ENCODE data around the gene FEM1B.
A peak's percentile ranks its signal among the peaks of the same experiment; 100 is the strongest.

Gene FEM1B

DNA sequence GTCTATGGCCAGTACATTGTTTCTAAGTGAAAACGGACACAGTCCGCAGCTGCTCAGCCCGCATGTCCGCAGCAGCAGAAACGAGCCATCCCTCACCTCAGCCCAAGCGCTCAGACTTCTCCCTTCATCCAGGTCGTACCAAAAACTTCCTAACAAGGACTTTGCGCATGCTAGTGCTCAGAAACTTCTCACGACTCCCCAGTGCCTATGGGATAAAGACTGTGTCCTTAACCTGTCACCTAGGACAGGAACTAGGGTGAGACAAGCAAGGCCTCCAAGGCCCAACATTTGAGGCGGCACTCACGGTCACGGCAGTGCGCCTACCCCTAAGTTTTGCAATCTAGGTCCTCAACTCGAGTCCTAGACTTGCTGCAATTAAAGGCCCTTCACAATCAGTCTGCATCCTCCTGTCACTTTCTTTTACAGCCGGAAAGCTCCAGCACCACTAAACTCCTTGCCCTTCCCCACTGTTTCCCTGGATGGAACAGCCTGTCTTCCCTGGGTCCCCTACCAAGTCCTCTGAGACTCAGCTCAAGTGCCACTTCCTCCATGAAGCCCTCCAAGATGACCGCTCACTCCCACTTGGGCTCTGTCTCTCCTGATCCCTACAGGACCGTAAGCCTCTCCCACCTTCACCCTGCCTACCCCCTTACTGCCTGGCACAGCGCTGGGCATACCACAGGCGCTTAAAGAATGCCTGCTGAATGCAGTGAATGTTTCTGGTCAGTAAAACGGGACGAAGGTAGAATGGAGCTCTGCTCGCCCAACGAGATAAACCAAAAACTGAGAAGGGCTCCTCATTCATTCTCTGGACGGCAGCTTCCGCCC is 49.2 kb upstream of the FEM1B start (continued):
- TF ChIP-seq, protein P1, sequence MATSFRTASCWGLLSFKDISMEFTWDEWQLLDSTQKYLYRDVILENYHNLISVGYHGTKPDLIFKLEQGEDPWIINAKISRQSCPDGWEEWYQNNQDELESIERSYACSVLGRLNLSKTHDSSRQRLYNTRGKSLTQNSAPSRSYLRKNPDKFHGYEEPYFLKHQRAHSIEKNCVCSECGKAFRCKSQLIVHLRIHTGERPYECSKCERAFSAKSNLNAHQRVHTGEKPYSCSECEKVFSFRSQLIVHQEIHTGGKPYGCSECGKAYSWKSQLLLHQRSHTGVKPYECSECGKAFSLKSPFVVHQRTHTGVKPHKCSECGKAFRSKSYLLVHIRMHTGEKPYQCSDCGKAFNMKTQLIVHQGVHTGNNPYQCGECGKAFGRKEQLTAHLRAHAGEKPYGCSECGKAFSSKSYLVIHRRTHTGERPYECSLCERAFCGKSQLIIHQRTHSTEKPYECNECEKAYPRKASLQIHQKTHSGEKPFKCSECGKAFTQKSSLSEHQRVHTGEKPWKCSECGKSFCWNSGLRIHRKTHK (tag by site-specific recombination; IDR thresholded peaks at IDR 0.05): no peak
- TF ChIP-seq ZNF121 (tag by site-specific recombination; IDR thresholded peaks at IDR 0.05): no peak
- no peak for TF ChIP-seq ZNF37A (tag by site-specific recombination; IDR thresholded peaks at IDR 0.05)
- peak; percentile 45; the same call in 1 of the 2 replicates for TF ChIP-seq ZNF600 (tag by site-specific recombination; IDR thresholded peaks at IDR 0.05)
- TF ChIP-seq ZNF664 (tag by site-specific recombination; IDR thresholded peaks at IDR 0.05): no peak; the same call in 1 of the 2 replicates
- no peak for TF ChIP-seq ZNF501 (tag by site-specific recombination; IDR thresholded peaks at IDR 0.05)
- peak; percentile 27; the same call in 1 of the 2 replicates for TF ChIP-seq ZBTB48 (tag by site-specific recombination; IDR thresholded peaks at IDR 0.05)
- no peak for TF ChIP-seq ZNF473 (tag by site-specific recombination; IDR thresholded peaks at IDR 0.05)
- TF ChIP-seq SP7 (tag by site-specific recombination; IDR thresholded peaks at IDR 0.05): peak; percentile 33; the same call in 1 of the 2 replicates
- no peak for TF ChIP-seq ZNF843 (tag by site-specific recombination; IDR thresholded peaks at IDR 0.05)
- TF ChIP-seq ZNF610 (tag by site-specific recombination; IDR thresholded peaks at IDR 0.05; ENCODE audit: borderline replicate concordance): no peak
- no peak for TF ChIP-seq MZF1 (tag by site-specific recombination; IDR thresholded peaks at IDR 0.05; ENCODE audit: borderline replicate concordance)
- TF ChIP-seq ZNF138 (tag by site-specific recombination; IDR thresholded peaks at IDR 0.05; ENCODE audit: borderline replicate concordance): no peak
- no peak for TF ChIP-seq ZNF302 (tag by site-specific recombination; IDR thresholded peaks at IDR 0.05; ENCODE audit: low read depth)
- no peak; the same call in 1 of the 2 replicates for TF ChIP-seq WT1 (tag by site-specific recombination; IDR thresholded peaks at IDR 0.05)
- TF ChIP-seq ZNF792 (tag by site-specific recombination; IDR thresholded peaks at IDR 0.05): no peak
- TF ChIP-seq, protein P2, sequence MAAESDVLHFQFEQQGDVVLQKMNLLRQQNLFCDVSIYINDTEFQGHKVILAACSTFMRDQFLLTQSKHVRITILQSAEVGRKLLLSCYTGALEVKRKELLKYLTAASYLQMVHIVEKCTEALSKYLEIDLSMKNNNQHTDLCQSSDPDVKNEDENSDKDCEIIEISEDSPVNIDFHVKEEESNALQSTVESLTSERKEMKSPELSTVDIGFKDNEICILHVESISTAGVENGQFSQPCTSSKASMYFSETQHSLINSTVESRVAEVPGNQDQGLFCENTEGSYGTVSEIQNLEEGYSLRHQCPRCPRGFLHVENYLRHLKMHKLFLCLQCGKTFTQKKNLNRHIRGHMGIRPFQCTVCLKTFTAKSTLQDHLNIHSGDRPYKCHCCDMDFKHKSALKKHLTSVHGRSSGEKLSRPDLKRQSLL (tag by site-specific recombination; IDR thresholded peaks at IDR 0.05): no peak
- TF ChIP-seq ZXDB (tag by site-specific recombination; IDR thresholded peaks at IDR 0.05): 0 out of 2 replicates have a peak, but pooled peaks have one; percentile 11

DNA sequence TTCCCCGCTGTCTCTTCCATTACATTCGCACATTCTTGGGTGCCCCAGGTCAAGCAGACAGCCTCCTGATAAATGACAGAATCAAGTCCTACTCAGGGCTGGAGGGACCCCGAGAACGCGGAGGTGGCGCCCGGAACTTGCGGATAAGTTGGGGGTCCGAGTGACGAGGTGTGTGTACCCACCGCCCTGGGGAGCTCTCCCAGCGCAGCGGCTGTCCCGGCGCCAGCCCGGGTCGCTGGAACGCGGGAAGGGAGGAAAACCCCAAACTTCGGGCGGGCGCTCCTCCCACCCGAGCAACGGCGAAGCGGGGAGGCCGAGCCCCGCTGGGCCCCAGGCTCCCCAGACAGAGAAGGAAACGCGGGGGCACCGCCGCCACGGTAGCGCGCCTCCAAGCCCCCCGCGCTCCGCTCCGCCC is 48.6 kb upstream of the FEM1B start:
- peaks cover 4% of the 10 kb centered on the region; the same call in 1 of the 2 replicates for H3K4me1 ChIP-seq (ENCODE audit: control insufficient read depth, insufficient read depth, low read length)
- CTCF ChIA-PET: interaction anchor here (0.5 to 2.1 kb wide), 4 partner anchors 24 to 1039 kb away, joined by 3 to 6 read pairs (median 4); no protein-coding TSS in a partner anchor
- no peaks in the 10 kb centered on the region for H3K9me3 ChIP-seq (ENCODE audit: control insufficient read depth, insufficient read depth, low read depth, low read length)
- peaks cover 0 to 6% of the 10 kb centered on the region in 2 experiments; a peak in 1 of 3 replicates for H3K36me3 ChIP-seq (ENCODE audit: control insufficient read depth in 2 of 2, insufficient read depth in 1 of 2, low read length in 2 of 2)
- H3K4me3 ChIP-seq (ENCODE audit: low read depth, low read length): peak overlapping the region; percentile 69
- POLR2A ChIA-PET: interaction anchor here (1.3 to 1.9 kb wide), 2 partner anchors 48 to 388 kb away, joined by 4 read pairs; partner anchors contain the start of gene FEM1B
- H3K27ac ChIP-seq (ENCODE audit: extremely low read depth, low read depth, low read length): peak overlapping the region; percentile 89; the same call in 1 of the 2 replicates
- TF ChIP-seq, protein P3, sequence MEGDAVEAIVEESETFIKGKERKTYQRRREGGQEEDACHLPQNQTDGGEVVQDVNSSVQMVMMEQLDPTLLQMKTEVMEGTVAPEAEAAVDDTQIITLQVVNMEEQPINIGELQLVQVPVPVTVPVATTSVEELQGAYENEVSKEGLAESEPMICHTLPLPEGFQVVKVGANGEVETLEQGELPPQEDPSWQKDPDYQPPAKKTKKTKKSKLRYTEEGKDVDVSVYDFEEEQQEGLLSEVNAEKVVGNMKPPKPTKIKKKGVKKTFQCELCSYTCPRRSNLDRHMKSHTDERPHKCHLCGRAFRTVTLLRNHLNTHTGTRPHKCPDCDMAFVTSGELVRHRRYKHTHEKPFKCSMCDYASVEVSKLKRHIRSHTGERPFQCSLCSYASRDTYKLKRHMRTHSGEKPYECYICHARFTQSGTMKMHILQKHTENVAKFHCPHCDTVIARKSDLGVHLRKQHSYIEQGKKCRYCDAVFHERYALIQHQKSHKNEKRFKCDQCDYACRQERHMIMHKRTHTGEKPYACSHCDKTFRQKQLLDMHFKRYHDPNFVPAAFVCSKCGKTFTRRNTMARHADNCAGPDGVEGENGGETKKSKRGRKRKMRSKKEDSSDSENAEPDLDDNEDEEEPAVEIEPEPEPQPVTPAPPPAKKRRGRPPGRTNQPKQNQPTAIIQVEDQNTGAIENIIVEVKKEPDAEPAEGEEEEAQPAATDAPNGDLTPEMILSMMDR (tag by site-specific recombination; IDR thresholded peaks at IDR 0.05): peak; percentile 21; the same call in 1 of the 2 replicates
- TF ChIP-seq, protein P4, sequence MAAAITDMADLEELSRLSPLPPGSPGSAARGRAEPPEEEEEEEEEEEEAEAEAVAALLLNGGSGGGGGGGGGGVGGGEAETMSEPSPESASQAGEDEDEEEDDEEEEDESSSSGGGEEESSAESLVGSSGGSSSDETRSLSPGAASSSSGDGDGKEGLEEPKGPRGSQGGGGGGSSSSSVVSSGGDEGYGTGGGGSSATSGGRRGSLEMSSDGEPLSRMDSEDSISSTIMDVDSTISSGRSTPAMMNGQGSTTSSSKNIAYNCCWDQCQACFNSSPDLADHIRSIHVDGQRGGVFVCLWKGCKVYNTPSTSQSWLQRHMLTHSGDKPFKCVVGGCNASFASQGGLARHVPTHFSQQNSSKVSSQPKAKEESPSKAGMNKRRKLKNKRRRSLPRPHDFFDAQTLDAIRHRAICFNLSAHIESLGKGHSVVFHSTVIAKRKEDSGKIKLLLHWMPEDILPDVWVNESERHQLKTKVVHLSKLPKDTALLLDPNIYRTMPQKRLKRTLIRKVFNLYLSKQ (tag by site-specific recombination; IDR thresholded peaks at IDR 0.05; ENCODE audit: borderline replicate concordance): no peak
- TF ChIP-seq ZNF341 (tag by site-specific recombination; IDR thresholded peaks at IDR 0.05; ENCODE audit: low read depth) (peak; percentile 62), ZNF24 (tag by site-specific recombination; IDR thresholded peaks at IDR 0.05) (no peak), ZNF223 (tag by site-specific recombination; IDR thresholded peaks at IDR 0.05) (0 out of 2 replicates have a peak, but pooled peaks have one; percentile 21), ZBTB8A (tag by site-specific recombination; IDR thresholded peaks at IDR 0.05) (no peak; the same call in 1 of the 2 replicates), ZNF843 (tag by site-specific recombination; IDR thresholded peaks at IDR 0.05) (peak; percentile 41; the same call in 1 of the 2 replicates), HOXC10 (CRISPR knock-in tag; IDR thresholded peaks at IDR 0.05) (0 out of 2 replicates have a peak, but pooled peaks have one; percentile 43)
- TF ChIP-seq, protein P5, sequence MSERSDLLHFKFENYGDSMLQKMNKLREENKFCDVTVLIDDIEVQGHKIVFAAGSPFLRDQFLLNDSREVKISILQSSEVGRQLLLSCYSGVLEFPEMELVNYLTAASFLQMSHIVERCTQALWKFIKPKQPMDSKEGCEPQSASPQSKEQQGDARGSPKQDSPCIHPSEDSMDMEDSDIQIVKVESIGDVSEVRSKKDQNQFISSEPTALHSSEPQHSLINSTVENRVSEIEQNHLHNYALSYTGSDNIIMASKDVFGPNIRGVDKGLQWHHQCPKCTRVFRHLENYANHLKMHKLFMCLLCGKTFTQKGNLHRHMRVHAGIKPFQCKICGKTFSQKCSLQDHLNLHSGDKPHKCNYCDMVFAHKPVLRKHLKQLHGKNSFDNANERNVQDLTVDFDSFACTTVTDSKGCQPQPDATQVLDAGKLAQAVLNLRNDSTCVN (tag by site-specific recombination; optimal IDR thresholded peaks at IDR 0.05): peak; percentile 85
- TF ChIP-seq, protein P6, sequence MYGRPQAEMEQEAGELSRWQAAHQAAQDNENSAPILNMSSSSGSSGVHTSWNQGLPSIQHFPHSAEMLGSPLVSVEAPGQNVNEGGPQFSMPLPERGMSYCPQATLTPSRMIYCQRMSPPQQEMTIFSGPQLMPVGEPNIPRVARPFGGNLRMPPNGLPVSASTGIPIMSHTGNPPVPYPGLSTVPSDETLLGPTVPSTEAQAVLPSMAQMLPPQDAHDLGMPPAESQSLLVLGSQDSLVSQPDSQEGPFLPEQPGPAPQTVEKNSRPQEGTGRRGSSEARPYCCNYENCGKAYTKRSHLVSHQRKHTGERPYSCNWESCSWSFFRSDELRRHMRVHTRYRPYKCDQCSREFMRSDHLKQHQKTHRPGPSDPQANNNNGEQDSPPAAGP (tag by site-specific recombination; IDR thresholded peaks at IDR 0.05): peak; percentile 67; the same call in 1 of the 2 replicates
